ENCODE measurements around the gene KRT5.

DNA sequence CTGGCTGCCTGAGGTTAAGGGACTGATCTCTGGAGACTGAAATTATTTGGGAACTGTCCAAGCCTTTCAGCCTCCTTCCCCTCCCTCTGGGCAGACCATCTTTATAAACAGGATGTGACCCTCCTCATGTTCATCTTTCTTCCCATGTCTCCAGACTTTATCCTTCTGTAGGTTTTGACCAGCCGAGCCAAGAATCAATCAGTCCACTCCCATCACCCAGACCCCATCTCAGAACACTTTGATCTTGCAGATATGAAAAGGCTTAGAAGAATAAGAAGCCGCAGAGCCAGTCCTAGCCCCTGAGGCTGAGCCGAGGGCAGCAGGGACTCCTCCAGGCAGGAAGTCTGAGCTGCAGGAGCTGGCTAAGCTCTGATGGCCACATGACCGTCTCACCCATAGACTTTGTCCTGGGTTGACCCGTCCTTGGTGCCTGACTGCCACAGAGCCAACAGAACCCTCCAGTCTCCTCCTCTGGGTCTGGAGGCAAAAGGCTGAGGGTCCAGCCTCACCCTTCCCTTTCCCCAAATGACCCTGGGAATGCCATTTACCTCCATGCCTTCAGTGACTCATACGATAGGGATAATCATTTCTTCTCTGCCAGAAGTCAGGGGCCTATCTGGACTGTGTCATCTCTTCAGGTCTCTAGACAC is 31.1 kb upstream of the KRT5 start:
- TF ChIP-seq, protein P1, sequence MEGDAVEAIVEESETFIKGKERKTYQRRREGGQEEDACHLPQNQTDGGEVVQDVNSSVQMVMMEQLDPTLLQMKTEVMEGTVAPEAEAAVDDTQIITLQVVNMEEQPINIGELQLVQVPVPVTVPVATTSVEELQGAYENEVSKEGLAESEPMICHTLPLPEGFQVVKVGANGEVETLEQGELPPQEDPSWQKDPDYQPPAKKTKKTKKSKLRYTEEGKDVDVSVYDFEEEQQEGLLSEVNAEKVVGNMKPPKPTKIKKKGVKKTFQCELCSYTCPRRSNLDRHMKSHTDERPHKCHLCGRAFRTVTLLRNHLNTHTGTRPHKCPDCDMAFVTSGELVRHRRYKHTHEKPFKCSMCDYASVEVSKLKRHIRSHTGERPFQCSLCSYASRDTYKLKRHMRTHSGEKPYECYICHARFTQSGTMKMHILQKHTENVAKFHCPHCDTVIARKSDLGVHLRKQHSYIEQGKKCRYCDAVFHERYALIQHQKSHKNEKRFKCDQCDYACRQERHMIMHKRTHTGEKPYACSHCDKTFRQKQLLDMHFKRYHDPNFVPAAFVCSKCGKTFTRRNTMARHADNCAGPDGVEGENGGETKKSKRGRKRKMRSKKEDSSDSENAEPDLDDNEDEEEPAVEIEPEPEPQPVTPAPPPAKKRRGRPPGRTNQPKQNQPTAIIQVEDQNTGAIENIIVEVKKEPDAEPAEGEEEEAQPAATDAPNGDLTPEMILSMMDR (IDR thresholded peaks at IDR 0.05), result no peak
- no peak for TF ChIP-seq POLR2A (IDR thresholded peaks at IDR 0.05)

All from body of pancreas (tissue), 4 donors.